GM12872 (cell line): ENCODE data around the gene SUOX.

Experiments
- CTCF ChIP-seq: IDR thresholded peaks from 3 replicates; pipeline ENCODE4 v1.5.1; 2011; ENCODE audit warnings: low read depth, mild to moderate bottlenecking, low read length, moderate library complexity; ENCODE audit not compliant: insufficient read depth

SUOX gene

DNA sequence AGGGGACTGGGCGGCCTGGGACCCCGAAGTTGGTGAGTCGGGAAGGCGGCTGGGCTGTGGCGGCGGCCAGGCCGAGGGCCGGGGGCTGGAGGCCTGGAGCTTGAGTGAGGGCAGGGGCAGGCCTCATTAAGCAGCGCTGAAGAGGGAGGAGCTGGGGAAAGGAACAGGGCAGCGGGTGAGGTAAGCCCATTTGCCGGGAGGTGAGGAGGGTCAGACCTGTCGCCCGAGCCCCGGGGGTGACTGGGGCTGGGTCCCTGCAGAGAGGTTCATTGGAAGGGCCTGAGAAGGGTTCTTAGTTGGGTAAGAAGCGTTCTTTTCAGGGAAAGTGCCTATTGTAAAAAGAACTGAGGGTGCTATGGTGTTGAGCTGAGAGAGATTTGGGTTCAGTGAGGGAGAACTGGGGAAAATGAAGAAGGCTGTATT lies 22.8 kb upstream of the SUOX start:
- TF ChIP-seq CTCF = no peak

DNA sequence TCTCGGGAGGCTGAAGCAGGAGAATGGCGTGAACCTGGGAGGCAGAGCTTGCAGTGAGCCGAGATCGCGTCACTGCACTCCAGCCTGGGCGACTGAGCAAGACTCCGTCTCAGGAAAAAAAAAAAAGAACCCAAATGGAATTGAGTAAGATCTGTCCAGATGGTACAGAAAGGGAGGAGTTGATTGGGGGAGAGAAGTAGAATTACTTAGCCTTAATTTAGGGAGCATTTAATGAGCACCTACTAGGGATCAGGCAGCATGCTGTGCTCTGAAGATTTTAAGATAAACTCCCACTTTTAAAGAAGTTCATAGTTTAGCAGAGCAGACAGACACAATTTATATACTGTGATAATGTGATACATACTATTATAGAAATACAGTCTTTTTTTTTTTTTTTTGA lies 18.7 kb upstream of the SUOX start:
- TF ChIP-seq CTCF = no peak

GRCh38 chr12:55979069-55979468 lies 18.0 kb upstream of the SUOX start:
- TF ChIP-seq CTCF = no peak

DNA sequence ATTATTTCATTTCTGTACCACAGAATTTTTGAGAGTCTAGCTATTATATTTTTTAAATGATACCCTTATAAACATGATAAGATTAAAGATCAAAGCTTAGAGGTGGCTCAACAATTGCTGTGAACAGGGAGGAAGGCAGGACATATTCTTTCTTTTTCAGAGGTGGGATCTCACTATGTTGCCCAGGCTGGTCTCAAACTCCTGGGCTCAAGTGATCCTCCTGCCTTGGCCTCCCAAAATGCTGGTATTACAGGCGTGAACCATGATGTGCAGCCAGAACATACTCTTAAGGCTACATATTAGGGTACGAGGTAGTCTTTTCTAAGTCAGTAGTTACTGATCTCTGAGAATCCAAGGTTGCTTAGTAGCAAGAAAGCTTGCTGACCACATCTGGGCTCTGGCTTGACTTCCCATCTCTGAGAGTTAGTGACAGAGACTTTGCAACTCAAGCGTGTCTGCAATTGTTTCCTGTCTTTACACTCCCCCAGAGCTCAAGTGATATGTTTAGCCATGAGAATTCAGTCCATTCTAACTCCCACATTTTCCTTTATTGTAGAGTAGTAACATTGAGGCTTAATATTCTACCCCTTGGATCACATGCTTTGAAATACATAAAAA lies 14.6 kb upstream of the SUOX start:
- no peak for TF ChIP-seq CTCF

DNA sequence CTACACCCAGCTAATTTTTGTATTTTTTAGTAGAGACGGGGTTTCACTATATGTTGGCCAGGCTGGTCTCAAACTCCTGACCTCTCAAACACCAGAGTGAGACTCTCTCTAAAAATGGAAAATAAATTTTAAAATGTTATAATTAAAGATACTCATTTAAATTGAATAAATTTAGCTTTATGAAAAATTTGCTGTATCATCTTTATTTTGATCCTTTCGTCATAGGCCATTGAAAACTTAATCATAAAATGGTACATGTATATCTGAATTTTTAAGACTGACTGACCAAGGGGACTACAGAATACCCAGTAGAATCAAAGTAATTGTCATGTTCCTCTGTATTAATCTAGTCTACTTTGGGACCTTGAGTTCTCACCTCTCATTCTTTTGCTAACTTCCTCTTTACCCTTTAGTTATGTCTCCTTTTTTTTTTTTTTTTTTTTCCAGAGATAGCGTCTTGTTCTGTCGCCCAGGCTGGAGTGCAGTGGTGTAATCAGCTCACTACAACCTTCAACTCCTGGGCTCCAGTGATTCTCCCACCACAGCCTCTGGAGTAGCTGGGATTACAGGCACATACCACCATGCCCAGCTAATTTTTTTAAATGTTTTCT lies 13.7 kb upstream of the SUOX start:
- no peak for TF ChIP-seq CTCF

DNA sequence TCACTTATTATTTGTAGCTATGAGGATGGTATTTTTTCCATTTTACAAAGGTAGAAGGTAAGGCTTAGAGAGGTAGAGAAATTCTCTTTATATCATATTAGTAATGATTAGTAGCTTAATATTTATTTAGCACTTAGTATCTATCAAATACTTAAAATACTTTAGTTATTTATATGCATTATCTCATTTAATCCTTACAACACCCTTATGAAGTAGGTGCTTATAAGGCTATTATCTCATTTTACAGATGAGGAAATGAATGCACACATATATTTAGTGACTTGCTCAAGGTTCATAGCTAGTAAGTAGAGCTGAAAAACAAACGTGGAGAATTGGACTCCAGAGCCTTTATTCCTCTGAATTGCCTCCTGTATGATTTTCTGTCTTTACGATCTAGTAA lies 12.2 kb upstream of the SUOX start:
- TF ChIP-seq CTCF = no peak

DNA sequence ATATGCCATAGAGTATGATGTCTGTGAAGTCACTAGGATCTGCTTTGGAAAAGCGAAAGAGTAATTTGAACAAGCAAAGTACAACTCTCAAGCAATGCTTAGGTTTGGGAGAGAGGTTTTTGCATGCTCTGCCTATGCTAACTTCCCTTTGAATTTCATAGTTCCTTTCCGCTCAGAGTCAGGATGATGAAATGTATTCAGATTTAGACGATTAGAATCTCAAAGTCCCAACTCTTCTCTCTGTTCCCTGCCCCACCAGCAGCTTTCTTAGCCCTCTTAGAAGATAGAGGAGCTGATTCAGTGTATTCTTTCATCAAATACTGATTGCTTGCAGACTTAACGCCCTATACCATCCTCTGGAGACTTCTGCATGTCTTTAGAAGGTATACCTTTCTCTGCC lies 11.7 kb upstream of the SUOX start:
- no peak for TF ChIP-seq CTCF
